SJCRH30 (cell line): ENCODE results near the gene HBA1. TPM values are rescaled to one million over a fixed set of nuclear protein-coding genes. Genes with fewer than 3 reads are reported as not detected.
"Not testable (repeated sequence)": the region's sequence is repeated elsewhere in the genome, so short reads cannot be mapped to it uniquely, and the experiment has no call there.

ENCODE experiments used
- DNase-seq, 2 experiments: peaks; one replicate each; pipeline ENCODE4 v3.0.0-alpha.2; 2015 to 2020
- H3K27ac ChIP-seq: fragments of 250-450 bp; sonication (Bioruptor Pico); 2 replicates; pipeline ENCODE4 v1.5.1; 2020; ENCODE audit warnings: mild to moderate bottlenecking, moderate library complexity
- H3K27me3 ChIP-seq: fragments of 250-450 bp; sonication (Bioruptor Pico); 2 replicates; pipeline ENCODE4 v1.5.1; 2020; ENCODE audit warnings: mild to moderate bottlenecking, moderate library complexity
- H3K36me3 ChIP-seq: fragments of 250-450 bp; sonication (Bioruptor Pico); 2 replicates; pipeline ENCODE4 v1.5.1; 2020; ENCODE audit warnings: mild to moderate bottlenecking, moderate library complexity
- H3K4me1 ChIP-seq: fragments of 250-450 bp; sonication (Bioruptor Pico); 2 replicates; pipeline ENCODE4 v1.5.1; 2020; ENCODE audit warnings: mild to moderate bottlenecking, moderate library complexity
- H3K4me3 ChIP-seq: fragments of 250-450 bp; sonication (Bioruptor Pico); 2 replicates; pipeline ENCODE4 v1.5.1; 2020; ENCODE audit warnings: mild to moderate bottlenecking, moderate library complexity
- H3K9me3 ChIP-seq: fragments of 250-450 bp; sonication (Bioruptor Pico); replicated peaks from 2 replicates; pipeline ENCODE4 v1.5.1; 2020; ENCODE audit warnings: mild to moderate bottlenecking, moderate library complexity
- total RNA-seq: library from RNA; depleted of rRNA; stranded (reverse); fragments of >200 nt; shearing (Covaris generic); gene quantifications from 2 replicates; pipeline ENCODE4 v1.2.3, GENCODE V29; 2014

HBA1 gene
- total RNA-seq, 1 experiment from 2014 or later, result not detected

DNA sequence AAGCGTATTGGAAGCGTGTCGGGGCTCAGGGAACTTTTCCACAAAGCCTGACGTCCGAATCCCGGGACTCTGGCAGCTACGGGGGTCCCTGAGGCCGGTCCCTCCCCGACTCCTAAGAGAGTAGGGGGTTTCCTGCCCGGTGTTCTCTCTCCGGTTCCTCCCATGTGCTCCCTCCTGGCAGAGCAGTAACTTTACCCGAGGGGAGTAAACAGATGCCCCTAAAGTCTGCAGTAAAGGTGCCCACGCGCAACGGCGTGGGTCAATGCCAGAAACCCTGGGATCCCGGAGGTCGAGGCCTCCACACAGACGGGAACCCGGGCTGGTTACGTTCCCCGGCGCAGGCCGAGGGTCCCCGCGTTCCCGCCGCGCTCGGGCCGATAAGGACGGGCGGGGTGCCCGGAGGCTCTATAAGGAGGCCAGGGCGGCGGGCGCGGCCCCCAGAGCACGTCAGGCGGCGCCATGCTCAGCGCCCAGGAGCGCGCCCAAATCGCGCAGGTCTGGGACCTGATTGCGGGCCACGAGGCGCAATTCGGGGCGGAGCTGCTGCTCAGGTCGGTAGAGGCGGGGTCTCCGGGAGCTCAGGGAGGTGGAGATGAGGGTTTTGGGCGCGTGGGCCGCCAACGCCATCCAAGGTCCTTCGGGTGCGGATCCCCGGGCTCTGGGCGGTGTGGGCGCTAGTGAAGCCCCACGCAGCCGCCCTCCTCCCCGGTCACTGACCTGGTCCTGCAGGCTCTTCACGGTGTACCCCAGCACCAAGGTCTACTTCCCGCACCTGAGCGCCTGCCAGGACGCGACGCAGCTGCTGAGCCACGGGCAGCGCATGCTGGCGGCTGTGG, 10.7 kb upstream of the HBA1 start, which contains the start of gene HBM:
HBM (plus strand) TSS at position 440 of the 836 bp plus-strand sequence; CDS start at position 460, 20 bp downstream.
- no peak within 1 kb of the TSS for H3K4me3 ChIP-seq
- no peak for DNase-seq

DNA sequence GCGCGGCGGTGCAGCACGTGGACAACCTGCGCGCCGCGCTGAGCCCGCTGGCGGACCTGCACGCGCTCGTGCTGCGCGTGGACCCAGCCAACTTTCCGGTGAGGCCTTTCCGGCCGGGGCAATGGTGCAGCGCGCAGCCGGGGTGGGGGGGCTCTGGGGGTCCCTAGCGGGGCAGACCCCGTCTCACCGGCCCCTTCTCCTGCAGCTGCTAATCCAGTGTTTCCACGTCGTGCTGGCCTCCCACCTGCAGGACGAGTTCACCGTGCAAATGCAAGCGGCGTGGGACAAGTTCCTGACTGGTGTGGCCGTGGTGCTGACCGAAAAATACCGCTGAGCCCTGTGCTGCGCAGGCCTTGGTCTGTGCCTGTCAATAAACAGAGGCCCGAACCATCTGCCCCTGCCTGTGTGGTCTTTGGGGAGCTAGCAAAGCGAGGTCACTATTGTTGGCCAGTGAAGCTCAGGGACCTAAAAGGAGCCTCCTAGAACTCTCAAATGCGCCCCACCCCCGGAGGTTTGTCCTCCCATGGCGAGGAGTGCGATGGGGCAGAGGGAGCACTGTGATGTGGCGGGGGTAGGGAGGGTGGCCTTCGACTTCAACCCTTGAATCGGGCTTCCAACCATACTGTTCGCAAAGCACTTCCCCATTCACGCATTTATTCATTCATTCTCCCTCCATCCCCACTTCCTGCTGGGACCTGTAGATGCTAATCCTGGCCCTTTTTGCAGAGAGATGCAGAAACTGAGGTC, 9.9 kb upstream of the HBA1 start:
- H3K4me1 ChIP-seq, result no peaks in the 10 kb centered on the region
- no peaks in the 10 kb centered on the region for H3K36me3 ChIP-seq
- no peak overlapping the region for H3K4me3 ChIP-seq
- no peaks in the 10 kb centered on the region for H3K27me3 ChIP-seq
- H3K9me3 ChIP-seq, result no peaks in the 10 kb centered on the region
- DNase-seq, result no peak
- H3K27ac ChIP-seq, result no peak overlapping the region

More for the DNA sequence above, 10.7 kb upstream of the HBA1 start, which contains the start of gene HBM:
- H3K36me3 ChIP-seq, result no peaks in the 10 kb centered on the region
- H3K27me3 ChIP-seq, result no peaks in the 10 kb centered on the region
- no peak within 1 kb of the TSS for H3K27ac ChIP-seq
- no peaks in the 10 kb centered on the region for H3K9me3 ChIP-seq
- no peaks in the 10 kb centered on the region for H3K4me1 ChIP-seq

DNA sequence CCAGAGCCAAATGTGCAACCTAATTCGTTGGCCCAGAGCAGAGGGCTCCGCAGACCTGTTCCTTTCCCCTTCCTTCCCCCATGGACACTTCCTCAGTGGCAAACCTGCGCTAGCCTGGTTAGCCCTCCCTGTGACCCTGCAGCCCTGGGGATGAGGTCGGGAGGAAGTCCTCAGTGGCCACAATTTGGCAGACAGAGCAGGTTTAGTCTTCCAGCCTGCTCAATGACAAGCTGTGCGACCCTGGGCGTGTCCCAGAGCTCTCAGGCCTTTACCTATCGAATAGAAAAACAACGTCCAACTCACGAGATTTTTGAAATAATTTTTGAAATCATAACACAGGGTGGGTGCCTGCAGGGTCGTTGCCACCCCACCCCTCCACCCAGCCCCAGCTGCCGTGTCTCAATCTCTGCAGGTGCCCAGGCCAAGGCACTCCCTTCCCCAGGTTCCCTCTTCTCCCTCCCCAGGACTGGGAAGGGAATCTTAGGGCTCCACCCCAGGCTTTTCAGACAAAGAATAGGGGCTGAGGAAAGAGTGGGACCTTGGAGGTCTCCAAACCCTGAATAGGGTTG, 9.3 kb upstream of the HBA1 start:
- DNase-seq, result no peak
- Histone ChIP-seq H3K27me3 (no peaks in the 10 kb centered on the region), H3K4me3 (no peak overlapping the region), H3K4me1 (no peaks in the 10 kb centered on the region), H3K36me3 (no peaks in the 10 kb centered on the region), H3K9me3 (no peaks in the 10 kb centered on the region), H3K27ac (no peak overlapping the region)

DNA sequence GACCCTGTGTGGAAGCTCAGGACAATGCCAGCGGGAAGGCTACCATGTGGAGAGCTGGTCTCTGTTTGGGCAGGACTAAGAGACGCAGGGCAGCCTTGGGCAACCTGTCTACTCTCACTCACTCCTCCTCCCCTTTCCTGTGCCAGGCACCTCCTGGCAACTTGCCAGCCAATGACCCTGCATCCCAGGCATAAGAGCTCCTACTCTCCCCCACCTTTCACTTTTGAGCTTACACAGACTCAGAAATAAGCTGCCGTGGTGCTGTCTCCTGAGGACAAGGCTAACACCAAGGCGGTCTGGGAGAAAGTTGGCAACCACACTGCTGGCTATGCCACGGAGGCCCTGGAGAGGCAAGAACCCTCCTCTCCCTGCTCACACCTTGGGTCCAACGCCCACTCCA, 8.1 kb upstream of the HBA1 start:
- Histone ChIP-seq H3K9me3 (no peaks in the 10 kb centered on the region), H3K36me3 (no peaks in the 10 kb centered on the region), H3K4me3 (no peak overlapping the region), H3K4me1 (no peaks in the 10 kb centered on the region), H3K27me3 (no peaks in the 10 kb centered on the region), H3K27ac (no peak overlapping the region)
- no peak for DNase-seq

DNA sequence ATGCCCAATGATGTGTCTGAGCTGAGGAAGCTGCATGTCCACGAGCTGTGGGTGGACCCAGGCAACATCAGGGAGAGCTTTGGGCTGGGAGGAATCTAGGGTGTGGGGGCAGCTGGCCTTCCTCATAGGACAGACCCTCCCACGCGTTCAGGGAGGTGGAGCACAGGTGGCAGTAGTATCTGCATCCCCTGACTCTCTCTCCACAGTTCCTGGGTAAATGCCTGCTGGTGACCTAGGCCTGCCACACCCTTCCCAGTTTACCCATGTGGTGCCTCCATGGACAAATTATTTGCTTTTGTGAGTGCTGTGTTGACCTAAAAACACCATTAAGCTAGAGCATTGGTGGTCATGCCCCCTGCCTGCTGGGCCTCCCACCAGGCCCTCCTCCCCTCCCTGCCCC, 7.5 kb upstream of the HBA1 start:
- DNase-seq, result no peak
- H3K4me3 ChIP-seq, result no peak overlapping the region
- no peaks in the 10 kb centered on the region for H3K27me3 ChIP-seq
- no peaks in the 10 kb centered on the region for H3K4me1 ChIP-seq
- H3K27ac ChIP-seq, result no peak overlapping the region
- H3K9me3 ChIP-seq, result no peaks in the 10 kb centered on the region
- H3K36me3 ChIP-seq, result no peaks in the 10 kb centered on the region

DNA sequence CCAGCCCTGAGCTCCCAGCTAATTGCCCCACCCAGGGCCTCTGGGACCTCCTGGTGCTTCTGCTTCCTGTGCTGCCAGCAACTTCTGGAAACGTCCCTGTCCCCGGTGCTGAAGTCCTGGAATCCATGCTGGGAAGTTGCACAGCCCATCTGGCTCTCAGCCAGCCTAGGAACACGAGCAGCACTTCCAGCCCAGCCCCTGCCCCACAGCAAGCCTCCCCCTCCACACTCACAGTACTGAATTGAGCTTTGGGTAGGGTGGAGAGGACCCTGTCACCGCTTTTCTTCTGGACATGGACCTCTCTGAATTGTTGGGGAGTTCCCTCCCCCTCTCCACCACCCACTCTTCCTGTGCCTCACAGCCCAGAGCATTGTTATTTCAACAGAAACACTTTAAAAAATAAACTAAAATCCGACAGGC, 6.4 kb upstream of the HBA1 start:
- peak; percentile 43 to 46 for DNase-seq
- not testable (repeated sequence) for H3K27ac ChIP-seq, H3K9me3 ChIP-seq, H3K4me3 ChIP-seq, H3K4me1 ChIP-seq, H3K27me3 ChIP-seq, H3K36me3 ChIP-seq

DNA sequence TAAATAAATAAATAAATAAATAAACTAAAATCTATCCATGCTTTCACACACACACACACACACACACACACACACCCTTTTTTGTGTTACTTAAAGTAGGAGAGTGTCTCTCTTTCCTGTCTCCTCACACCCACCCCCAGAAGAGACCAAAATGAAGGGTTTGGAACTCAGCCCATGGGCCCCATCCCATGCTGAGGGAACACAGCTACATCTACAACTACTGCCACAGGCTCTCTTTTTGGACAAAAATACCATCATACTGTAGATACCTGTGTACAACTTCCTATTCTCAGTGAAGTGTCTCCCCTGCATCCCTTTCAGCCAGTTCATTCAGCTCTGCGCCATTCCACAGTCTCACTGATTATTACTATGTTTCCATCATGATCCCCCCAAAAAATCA, 5.7 kb upstream of the HBA1 start:
- no peaks in the 10 kb centered on the region for H3K4me1 ChIP-seq
- no peaks in the 10 kb centered on the region for H3K36me3 ChIP-seq
- H3K9me3 ChIP-seq, result no peaks in the 10 kb centered on the region
- H3K27ac ChIP-seq, result no peak overlapping the region
- H3K4me3 ChIP-seq, result no peak overlapping the region
- no peak for DNase-seq
- H3K27me3 ChIP-seq, result no peaks in the 10 kb centered on the region

DNA sequence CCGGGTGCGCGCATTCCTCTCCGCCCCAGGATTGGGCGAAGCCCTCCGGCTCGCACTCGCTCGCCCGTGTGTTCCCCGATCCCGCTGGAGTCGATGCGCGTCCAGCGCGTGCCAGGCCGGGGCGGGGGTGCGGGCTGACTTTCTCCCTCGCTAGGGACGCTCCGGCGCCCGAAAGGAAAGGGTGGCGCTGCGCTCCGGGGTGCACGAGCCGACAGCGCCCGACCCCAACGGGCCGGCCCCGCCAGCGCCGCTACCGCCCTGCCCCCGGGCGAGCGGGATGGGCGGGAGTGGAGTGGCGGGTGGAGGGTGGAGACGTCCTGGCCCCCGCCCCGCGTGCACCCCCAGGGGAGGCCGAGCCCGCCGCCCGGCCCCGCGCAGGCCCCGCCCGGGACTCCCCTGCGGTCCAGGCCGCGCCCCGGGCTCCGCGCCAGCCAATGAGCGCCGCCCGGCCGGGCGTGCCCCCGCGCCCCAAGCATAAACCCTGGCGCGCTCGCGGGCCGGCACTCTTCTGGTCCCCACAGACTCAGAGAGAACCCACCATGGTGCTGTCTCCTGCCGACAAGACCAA, 4.0 kb upstream of the HBA1 start, which contains the start of gene HBA2:
HBA2 (plus strand) TSS at position 503 of the 568 bp plus-strand sequence; CDS start at position 540, 37 bp downstream.
- not testable (repeated sequence) for H3K4me3 ChIP-seq, H3K27ac ChIP-seq, H3K27me3 ChIP-seq, H3K9me3 ChIP-seq, H3K4me1 ChIP-seq, DNase-seq, H3K36me3 ChIP-seq

DNA sequence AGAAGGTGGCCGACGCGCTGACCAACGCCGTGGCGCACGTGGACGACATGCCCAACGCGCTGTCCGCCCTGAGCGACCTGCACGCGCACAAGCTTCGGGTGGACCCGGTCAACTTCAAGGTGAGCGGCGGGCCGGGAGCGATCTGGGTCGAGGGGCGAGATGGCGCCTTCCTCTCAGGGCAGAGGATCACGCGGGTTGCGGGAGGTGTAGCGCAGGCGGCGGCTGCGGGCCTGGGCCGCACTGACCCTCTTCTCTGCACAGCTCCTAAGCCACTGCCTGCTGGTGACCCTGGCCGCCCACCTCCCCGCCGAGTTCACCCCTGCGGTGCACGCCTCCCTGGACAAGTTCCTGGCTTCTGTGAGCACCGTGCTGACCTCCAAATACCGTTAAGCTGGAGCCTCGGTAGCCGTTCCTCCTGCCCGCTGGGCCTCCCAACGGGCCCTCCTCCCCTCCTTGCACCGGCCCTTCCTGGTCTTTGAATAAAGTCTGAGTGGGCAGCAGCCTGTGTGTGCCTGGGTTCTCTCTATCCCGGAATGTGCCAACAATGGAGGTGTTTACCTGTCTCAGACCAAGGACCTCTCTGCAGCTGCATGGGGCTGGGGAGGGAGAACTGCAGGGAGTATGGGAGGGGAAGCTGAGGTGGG, 3.1 kb upstream of the HBA1 start:
- H3K9me3 ChIP-seq, H3K4me1 ChIP-seq, H3K27ac ChIP-seq, H3K4me3 ChIP-seq, H3K27me3 ChIP-seq, DNase-seq, H3K36me3 ChIP-seq: not testable (repeated sequence)

DNA sequence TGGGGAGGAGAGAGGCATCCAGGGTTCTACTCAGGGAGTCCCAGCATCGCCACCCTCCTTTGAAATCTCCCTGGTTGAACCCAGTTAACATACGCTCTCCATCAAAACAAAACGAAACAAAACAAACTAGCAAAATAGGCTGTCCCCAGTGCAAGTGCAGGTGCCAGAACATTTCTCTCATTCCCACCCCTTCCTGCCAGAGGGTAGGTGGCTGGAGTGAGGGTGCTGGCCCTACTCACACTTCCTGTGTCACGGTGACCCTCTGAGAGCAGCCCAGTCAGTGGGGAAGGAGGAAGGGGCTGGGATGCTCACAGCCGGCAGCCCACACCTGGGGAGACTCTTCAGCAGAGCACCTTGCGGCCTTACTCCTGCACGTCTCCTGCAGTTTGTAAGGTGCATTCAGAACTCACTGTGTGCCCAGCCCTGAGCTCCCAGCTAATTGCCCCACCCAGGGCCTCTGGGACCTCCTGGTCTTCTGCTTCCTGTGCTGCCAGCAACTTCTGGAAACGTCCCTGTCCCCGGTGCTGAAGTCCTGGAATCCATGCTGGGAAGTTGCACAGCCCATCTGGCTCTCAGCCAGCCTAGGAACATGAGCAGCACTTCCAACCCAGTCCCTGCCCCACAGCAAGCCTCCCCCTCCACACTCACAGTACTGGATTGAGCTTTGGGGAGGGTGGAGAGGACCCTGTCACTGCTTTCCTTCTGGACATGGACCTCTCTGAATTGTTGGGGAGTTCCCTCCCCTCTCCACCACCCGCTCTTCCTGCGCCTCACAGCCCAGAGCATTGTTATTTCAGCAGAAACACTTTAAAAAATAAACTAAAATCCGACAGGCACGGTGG, 2.3 kb upstream of the HBA1 start:
- H3K36me3 ChIP-seq, H3K4me1 ChIP-seq, H3K27me3 ChIP-seq, H3K27ac ChIP-seq, H3K4me3 ChIP-seq, H3K9me3 ChIP-seq: not testable (repeated sequence)
- DNase-seq, result peak; percentile 29 to 36

DNA sequence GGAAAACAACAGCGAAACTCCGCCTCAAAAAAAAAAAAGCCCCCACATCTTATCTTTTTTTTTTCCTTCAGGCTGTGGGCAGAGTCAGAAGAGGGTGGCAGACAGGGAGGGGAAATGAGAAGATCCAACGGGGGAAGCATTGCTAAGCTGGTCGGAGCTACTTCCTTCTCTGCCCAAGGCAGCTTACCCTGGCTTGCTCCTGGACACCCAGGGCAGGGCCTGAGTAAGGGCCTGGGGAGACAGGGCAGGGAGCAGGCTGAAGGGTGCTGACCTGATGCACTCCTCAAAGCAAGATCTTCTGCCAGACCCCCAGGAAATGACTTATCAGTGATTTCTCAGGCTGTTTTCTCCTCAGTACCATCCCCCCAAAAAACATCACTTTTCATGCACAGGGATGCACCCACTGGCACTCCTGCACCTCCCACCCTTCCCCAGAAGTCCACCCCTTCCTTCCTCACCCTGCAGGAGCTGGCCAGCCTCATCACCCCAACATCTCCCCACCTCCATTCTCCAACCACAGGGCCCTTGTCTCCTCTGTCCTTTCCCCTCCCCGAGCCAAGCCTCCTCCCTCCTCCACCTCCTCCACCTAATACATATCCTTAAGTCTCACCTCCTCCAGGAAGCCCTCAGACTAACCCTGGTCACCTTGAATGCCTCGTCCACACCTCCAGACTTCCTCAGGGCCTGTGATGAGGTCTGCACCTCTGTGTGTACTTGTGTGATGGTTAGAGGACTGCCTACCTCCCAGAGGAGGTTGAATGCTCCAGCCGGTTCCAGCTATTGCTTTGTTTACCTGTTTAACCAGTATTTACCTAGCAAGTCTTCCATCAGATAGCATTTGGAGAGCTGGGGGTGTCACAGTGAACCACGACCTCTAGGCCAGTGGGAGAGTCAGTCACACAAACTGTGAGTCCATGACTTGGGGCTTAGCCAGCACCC, 1.2 kb upstream of the HBA1 start:
- H3K4me3 ChIP-seq, result no peak overlapping the region
- H3K9me3 ChIP-seq, result no peaks in the 10 kb centered on the region
- H3K4me1 ChIP-seq, result no peaks in the 10 kb centered on the region
- H3K36me3 ChIP-seq, result no peaks in the 10 kb centered on the region
- H3K27ac ChIP-seq, result no peak overlapping the region
- H3K27me3 ChIP-seq, result no peaks in the 10 kb centered on the region
- DNase-seq, result no peak

DNA sequence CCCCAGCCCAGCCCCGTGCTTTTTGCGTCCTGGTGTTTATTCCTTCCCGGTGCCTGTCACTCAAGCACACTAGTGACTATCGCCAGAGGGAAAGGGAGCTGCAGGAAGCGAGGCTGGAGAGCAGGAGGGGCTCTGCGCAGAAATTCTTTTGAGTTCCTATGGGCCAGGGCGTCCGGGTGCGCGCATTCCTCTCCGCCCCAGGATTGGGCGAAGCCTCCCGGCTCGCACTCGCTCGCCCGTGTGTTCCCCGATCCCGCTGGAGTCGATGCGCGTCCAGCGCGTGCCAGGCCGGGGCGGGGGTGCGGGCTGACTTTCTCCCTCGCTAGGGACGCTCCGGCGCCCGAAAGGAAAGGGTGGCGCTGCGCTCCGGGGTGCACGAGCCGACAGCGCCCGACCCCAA, 474 bp upstream of the HBA1 start:
- H3K36me3 ChIP-seq, H3K9me3 ChIP-seq, H3K27me3 ChIP-seq, H3K4me3 ChIP-seq, DNase-seq, H3K4me1 ChIP-seq, H3K27ac ChIP-seq: not testable (repeated sequence)

DNA sequence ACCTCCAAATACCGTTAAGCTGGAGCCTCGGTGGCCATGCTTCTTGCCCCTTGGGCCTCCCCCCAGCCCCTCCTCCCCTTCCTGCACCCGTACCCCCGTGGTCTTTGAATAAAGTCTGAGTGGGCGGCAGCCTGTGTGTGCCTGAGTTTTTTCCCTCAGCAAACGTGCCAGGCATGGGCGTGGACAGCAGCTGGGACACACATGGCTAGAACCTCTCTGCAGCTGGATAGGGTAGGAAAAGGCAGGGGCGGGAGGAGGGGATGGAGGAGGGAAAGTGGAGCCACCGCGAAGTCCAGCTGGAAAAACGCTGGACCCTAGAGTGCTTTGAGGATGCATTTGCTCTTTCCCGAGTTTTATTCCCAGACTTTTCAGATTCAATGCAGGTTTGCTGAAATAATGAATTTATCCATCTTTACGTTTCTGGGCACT, 928 bp downstream of the HBA1 start:
- no peaks in the 10 kb centered on the region for H3K9me3 ChIP-seq
- peak; percentile 24 to 38 for DNase-seq
- no peak overlapping the region for H3K4me3 ChIP-seq
- no peak overlapping the region for H3K27ac ChIP-seq
- H3K36me3 ChIP-seq, result no peaks in the 10 kb centered on the region
- H3K27me3 ChIP-seq, result no peaks in the 10 kb centered on the region
- no peaks in the 10 kb centered on the region for H3K4me1 ChIP-seq
